Activated naive CD4-positive, alpha-beta T cell treated with anti-CD3 and anti-CD28 coated beads, Interleukin-2, amount 50 U/mL, for 72 hours (primary cell): Measurements from ENCODE around the gene ATR. TPM values are rescaled to one million over a fixed set of nuclear protein-coding genes. Genes with fewer than 3 reads are reported as not detected.
A peak's percentile ranks its signal among the peaks of the same experiment; 100 is the strongest.
"Not testable (repeated sequence)": the region's sequence is repeated elsewhere in the genome, so short reads cannot be mapped to it uniquely, and the experiment has no call there.

Experiments
- ATAC-seq, 2 donors: fragments of 150-1000 bp; cut with Tn5 transposase; 2 replicates each; pipeline ENCODE4 v1.10.0; 2021; ENCODE audit warnings: mild to moderate bottlenecking in 2 of 2, moderate library complexity in 2 of 2
- DNase-seq, 2 donors: peaks; one replicate each; pipeline ENCODE4 v3.0.0; 2021 to 2022; ENCODE audit warnings: low spot score in 2 of 2
- H3K27ac Mint-ChIP-seq, 2 donors: one replicate each; pipeline ENCODE4 v1.8.0; 2022; ENCODE audit warnings: mild to moderate bottlenecking in 2 of 2, mixed read lengths in 2 of 2
- H3K36me3 Mint-ChIP-seq, 2 donors: one replicate each; pipeline ENCODE4 v1.8.0; 2022; ENCODE audit warnings: mixed read lengths in 2 of 2
- H3K9me3 Mint-ChIP-seq, 2 donors: one replicate each; pipeline ENCODE4 v1.8.0; 2022; ENCODE audit warnings: mixed read lengths in 2 of 2
- total RNA-seq, 2 donors: library from RNA; stranded (reverse); gene quantifications; one replicate each; pipeline ENCODE4 v1.2.3, GENCODE V29; 2022

The ATR gene
- total RNA-seq, 2 donors from 2014 or later = 33.1 to 45.0 TPM

DNA sequence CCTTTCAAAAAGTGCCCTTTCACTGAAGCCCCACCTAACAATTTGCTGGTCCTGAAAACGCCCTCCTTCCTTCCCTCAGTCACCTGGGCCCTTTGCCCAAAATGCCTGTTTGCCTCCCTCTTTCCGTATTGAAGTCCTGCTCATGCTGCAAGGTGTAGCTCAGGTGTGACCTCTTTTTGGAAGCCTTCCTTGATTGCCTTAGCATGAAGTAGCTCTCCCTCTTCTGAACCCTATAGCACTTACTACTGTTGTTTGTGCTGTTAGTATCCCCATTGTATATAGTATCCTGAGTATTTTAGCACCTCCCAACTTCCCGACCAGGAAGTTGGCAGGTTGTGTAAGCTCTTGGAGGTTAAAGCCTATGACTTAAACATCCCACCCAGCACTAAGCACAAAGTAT is 19.4 kb upstream of the ATR start:
- H3K9me3 Mint-ChIP-seq = no peaks in the 10 kb centered on the region
- DNase-seq = no peak
- ATAC-seq = no peak
- H3K27ac Mint-ChIP-seq = no peak overlapping the region
- no peaks in the 10 kb centered on the region for H3K36me3 Mint-ChIP-seq

DNA sequence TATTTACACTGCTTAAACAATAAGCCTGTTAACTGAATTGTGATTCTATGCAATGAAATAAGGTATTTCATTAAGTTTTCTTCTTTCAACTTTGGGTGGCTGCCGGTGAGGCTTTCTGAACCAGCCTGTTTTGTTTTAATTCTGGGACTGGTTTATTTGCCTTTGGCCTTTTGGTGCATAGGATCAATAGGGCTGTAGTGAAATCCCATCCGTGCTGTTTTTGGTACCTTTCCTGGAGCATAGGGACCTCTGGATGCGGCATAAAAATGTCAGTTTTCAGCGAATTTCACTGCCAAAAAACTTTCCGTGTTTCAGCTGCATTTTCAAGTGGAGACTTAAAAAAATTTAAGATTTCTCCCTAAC is 18.2 kb upstream of the ATR start:
- H3K36me3 Mint-ChIP-seq = no peaks in the 10 kb centered on the region
- DNase-seq (no peak), ATAC-seq (no peak)
- H3K27ac Mint-ChIP-seq = peak overlapping the region; percentile 29 to 71
- H3K9me3 Mint-ChIP-seq = no peaks in the 10 kb centered on the region

DNA sequence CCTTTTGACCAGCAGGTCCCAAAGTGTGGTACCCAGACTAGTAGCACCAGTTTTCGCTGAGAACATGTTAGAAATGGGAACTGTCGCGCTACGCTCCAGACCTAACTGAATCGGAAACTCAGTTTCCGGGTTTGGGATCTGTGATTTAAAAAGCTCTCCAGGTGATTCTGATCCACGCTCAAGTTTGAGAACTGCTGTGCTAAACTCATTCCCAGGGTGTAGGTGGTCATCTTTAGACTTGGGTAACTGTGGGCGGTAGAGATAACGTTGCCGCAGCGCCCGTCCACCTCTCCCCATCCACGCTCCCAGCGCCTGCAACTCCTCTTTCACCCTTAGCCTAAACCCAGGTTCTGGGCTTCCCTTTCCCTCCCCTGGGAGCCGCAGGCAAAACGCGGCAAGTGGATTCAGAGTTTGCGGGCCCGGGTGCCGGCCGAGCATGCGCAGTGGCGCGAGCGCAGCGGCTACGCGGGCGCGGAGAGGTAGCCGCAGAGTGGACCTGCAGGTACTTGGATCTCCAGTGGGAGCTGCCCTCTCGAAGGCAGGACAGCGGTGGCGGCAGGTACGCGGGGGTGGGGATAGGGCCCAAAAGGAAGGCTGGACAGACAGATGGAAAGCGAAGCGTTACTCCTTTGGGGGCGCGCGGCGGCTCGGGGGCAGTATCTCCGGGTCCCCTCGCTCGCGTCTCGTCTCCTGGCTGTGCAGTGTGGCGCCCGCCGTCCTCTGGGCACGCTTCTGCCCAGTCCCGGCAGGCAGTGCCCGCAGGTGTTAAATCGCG is 17.6 kb upstream of the ATR start, which contains the start of gene PLS1:
Gene PLS1, plus strand, starts transcription at position 443 of the 775 bp plus-strand sequence. CDS start 67,845 bp downstream, outside the sequence.
- peak; percentile 85 to 91 for ATAC-seq
- peak; percentile 89 to 97 for DNase-seq
- no peaks in the 10 kb centered on the region for H3K36me3 Mint-ChIP-seq
- peak within 1 kb of the TSS; percentile 71 to 94 for H3K27ac Mint-ChIP-seq
- no peaks in the 10 kb centered on the region for H3K9me3 Mint-ChIP-seq

DNA sequence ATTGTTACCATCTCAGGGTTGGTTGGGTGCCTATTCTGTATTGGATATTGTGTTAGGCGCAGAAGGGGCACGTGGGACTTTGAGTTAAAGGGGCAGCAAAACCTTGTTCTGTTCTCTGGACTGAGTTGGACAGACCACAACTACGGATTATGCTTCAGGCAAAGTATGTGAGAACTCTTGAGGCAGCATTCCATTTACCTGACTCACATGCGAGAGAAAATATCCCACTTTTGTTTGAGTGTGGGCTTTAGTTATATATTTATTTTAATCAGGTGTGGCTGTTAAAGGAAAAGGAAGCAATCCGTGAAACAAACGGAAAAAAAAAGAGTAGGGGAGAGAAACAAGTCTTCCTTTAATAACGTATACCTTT is 17.0 kb upstream of the ATR start:
- no peak for DNase-seq
- no peaks in the 10 kb centered on the region for H3K36me3 Mint-ChIP-seq
- no peaks in the 10 kb centered on the region for H3K9me3 Mint-ChIP-seq
- ATAC-seq = no peak
- H3K27ac Mint-ChIP-seq = peak overlapping the region in 1 of 2 donors; percentile 71

DNA sequence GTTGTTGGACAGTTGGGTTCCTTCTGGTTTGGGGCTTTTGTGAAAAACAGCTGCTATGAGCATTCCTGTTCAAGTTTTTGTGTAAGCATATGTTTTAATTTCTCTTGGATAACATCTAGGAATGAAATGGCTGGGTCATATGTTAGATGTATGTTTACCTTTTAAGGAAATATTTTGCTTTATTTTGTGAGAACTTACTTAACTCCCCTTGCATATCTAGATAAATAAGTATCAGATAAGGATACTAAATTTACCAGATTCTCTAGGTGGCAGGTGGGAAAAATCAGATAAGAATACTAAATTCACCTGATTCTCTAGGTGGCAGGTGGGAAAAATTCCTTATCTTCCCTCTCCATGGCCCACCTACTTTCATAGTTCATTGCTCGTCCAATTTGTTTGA is 16.6 kb upstream of the ATR start:
- ATAC-seq (no peak), DNase-seq (no peak)
- peak overlapping the region in 1 of 2 donors; percentile 71 for H3K27ac Mint-ChIP-seq
- no peaks in the 10 kb centered on the region for H3K36me3 Mint-ChIP-seq
- no peaks in the 10 kb centered on the region for H3K9me3 Mint-ChIP-seq

DNA sequence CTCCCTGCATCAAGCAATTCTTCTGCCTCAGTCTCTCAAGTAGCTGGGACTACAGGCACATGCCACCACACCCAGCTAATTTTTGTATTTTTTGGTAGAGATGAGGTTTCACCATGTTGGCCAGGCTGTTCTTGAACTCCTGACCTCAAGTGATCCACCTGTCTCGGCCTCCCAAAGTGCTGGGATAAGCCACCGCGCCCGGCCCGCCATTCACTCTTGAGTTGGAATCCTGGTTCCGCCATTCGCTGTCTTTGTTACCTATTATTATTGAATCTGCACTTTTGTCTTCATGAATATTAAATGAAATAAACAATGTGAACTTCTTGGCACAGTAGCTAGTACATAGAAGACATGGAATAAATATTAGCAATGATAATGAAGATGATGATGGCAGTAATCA is 13.7 kb upstream of the ATR start:
- ATAC-seq, H3K36me3 Mint-ChIP-seq, DNase-seq, H3K9me3 Mint-ChIP-seq, H3K27ac Mint-ChIP-seq: not testable (repeated sequence)

DNA sequence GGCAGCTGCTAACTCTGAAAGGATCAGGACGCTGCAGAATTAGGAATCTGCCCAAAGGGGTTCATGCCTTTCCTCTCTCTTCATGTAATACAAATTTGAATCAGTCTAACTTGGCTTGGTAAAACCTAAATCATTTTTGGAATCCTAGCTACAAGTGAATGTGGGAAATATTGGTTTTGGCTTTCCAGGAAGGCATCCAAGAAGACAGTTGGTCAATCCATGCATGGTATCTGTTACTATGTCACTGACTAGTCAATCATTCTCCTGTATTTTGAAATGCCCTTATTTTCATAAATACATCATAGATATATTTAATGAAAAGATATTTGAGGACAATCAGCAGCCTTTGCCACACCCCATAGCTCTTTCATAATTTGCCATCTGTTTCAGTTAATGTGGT is 10.2 kb upstream of the ATR start:
- Mint-ChIP-seq H3K27ac (no peak overlapping the region), H3K9me3 (no peaks in the 10 kb centered on the region), H3K36me3 (no peaks in the 10 kb centered on the region)
- ATAC-seq (no peak), DNase-seq (no peak)

DNA sequence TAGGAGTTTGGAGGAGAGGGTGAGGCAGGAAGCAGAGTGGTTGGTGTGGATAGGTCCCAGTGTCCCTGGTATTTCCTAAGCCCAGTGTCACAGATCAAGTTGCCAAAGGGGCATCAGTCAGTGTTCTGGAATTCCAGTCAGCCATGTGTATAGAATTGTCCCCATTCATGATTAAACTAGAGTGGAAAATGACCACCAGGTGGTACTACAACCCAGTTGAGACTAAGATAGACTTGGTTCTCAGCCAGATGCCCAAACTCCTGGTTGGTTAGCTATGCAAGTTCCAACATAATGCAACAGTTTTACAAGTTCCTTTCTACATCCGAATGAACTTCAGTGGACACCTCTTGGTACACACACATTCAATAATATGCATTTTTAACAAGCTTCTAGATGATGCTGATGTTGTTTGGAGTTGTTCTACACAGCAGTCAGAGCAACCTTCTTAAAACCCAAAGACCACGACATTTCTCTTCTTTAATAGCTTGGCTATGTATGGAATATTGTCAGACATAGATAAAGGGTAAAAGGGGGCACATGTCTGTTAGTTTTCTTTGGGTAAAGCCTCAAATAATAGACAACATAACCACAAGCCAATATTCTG is 8.4 kb upstream of the ATR start:
- peak; percentile 69 to 78 for ATAC-seq
- peak in 1 of 2 donors; percentile 28 for DNase-seq
- H3K9me3 Mint-ChIP-seq = no peaks in the 10 kb centered on the region
- no peaks in the 10 kb centered on the region for H3K36me3 Mint-ChIP-seq
- no peak overlapping the region for H3K27ac Mint-ChIP-seq

DNA sequence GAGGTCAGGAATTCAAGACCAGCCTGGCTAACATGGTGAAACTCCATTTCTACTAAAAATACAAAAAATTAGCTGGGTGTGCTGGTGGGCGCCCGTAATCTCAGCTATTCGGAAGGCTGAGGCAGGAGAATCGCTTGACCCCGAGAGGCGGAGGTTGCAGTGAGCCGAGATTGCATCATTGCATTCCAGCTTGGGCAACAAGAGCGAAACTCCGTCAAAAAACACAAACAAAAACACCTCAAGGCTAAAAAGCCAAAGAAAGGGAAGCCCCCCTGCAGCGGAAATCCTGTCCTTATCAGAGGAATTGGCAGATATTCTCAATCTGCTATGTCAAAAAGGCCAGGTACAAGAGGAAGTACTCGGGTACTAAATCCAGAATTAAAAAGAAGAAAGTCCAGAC is 2.5 kb upstream of the ATR start:
- ATAC-seq, DNase-seq, H3K27ac Mint-ChIP-seq, H3K36me3 Mint-ChIP-seq, H3K9me3 Mint-ChIP-seq: not testable (repeated sequence)

DNA sequence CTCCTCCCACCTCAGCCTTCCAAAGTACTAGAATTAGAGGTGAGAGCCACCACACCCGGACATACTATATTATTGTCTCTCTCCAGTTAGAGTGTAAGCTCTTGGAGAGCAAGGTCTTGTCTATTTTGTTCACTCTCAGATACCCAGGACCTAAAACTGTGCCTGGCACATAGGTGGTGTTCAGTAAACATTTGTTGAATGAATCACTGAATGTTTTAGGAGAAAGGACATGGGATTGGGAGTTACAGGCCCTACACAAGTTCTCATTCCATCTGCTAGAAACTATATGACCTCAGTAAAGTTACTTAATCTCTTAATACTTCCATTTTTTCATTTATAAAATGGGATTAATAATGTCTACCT is 1.5 kb upstream of the ATR start:
- ATAC-seq (no peak), DNase-seq (no peak)
- peak overlapping the region; percentile 56 to 91 for H3K27ac Mint-ChIP-seq
- no peaks in the 10 kb centered on the region for H3K9me3 Mint-ChIP-seq
- peaks cover 7 to 17% of the 10 kb centered on the region in 2 donors for H3K36me3 Mint-ChIP-seq

DNA sequence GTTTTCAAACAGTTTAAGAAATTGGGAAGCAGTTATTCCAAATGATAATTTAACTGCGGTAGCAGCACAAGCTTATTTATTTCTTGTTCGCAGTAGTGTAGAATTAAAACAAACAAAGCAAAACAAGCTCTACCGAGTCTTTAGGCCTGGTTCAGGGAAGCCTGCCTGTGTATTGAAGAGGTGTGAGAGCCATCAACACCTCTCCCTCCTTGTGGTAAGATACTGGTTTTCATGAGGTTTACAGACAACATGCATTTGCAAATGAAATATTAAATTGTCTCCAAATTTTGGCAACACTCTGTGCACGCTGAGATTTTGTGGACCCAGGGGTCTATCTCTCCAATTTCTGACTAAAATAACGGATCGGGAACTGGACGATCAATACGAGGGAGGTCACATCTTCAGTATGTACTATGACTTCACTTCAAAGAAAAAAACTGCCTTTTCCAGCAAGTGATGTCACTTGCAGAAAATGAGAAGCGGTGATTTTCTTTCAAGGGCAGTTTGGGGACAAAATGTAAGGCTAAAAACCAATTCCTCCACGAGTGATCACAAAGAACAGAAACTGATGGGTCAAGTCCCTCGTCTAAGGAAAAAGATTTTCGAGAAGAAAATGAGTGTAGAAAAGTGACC is 721 bp downstream of the ATR start:
- Mint-ChIP-seq H3K36me3 (peaks cover 7 to 23% of the 10 kb centered on the region in 2 donors), H3K27ac (peak overlapping the region; percentile 91 to 100), H3K9me3 (no peaks in the 10 kb centered on the region)
- DNase-seq (no peak), ATAC-seq (no peak)

DNA sequence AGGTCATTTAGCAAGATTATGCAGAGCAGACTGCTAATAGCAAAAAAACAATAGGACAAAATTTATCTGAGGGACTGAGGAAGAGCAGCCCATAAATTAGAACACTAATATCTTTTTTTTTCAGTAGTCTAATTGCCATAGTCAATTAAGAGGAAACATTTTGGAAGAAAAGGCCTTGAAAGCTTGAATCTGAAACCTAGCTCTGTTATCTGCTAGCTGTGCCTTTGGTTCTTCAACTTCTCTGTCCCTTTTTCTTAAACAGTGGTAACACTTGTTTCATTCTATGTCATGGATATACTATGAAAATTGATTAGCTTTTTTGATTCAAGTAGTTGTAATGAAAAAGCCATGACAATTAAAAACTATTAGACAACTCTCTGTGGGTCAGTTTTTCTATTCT is 1.7 kb downstream of the ATR start:
- H3K9me3 Mint-ChIP-seq = no peaks in the 10 kb centered on the region
- peak overlapping the region; percentile 91 to 95 for H3K27ac Mint-ChIP-seq
- DNase-seq (no peak), ATAC-seq (no peak)
- H3K36me3 Mint-ChIP-seq = peaks cover 7 to 23% of the 10 kb centered on the region in 2 donors

DNA sequence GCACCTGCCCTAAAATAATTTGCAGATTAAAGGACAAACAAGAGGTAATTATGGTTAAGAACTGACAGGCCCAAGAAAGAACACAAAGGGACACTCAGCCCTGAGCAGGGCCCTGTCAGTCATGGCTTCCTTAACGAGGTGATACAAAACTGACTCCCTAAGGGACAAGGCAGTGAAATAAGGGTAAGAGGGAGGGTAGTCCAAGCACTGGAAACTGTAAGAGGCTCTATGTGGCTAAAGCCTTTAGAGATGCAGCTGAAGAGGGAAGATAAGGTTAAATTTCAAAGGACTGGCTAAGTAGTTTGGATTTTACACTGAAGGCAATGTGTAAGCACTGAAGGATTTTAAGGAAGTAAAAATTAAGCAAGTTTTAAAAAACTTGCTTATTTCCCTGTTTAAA is 3.9 kb downstream of the ATR start:
- H3K27ac Mint-ChIP-seq = peak overlapping the region in 1 of 2 donors; percentile 45
- no peaks in the 10 kb centered on the region for H3K9me3 Mint-ChIP-seq
- H3K36me3 Mint-ChIP-seq = peaks cover 7 to 31% of the 10 kb centered on the region in 2 donors
- no peak for DNase-seq
- ATAC-seq = no peak

DNA sequence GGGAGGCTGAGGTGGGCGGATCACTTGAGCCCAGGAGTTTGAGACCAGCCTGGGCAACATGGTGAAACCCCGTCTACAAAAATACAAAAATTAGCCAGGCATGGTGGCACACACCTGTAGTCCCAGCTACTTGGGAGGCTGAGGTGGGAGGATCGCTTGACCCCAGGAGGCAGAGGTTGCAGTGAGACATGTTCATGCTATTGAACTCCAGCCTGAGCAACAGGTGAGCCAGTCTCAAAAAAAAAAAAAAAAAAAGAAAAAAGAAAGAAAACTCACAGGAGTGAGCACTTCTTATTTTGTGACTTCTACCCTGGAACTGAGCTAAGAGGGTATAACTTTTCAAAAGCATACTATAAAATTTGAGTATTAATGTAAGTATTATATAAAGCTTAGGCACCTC is 4.3 kb downstream of the ATR start:
- not testable (repeated sequence) for ATAC-seq, H3K27ac Mint-ChIP-seq, H3K9me3 Mint-ChIP-seq, DNase-seq
- H3K36me3 Mint-ChIP-seq = peaks cover 7 to 31% of the 10 kb centered on the region in 2 donors

DNA sequence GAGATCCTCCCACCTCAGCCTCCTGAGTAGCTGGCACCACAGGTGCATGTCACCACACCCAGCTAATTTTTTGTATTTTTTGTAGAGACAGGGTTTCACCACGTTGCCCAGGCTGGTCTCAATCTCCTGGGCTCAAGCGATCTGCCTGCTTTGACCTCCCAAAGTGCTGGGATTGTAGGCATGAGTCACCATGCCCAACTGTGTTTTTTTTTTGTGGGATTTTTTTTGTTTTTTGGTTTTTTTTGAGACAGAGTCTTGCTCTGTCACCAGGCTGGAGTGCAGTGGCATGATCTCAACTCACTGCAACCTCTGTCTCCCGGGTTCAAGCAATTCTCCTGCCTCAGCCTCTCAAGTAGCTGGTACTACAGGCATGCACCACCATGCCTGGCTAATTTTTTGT is 9.1 kb downstream of the ATR start:
- H3K9me3 Mint-ChIP-seq, DNase-seq, H3K27ac Mint-ChIP-seq, ATAC-seq: not testable (repeated sequence)
- peaks cover 0 to 19% of the 10 kb centered on the region in 2 donors for H3K36me3 Mint-ChIP-seq

DNA sequence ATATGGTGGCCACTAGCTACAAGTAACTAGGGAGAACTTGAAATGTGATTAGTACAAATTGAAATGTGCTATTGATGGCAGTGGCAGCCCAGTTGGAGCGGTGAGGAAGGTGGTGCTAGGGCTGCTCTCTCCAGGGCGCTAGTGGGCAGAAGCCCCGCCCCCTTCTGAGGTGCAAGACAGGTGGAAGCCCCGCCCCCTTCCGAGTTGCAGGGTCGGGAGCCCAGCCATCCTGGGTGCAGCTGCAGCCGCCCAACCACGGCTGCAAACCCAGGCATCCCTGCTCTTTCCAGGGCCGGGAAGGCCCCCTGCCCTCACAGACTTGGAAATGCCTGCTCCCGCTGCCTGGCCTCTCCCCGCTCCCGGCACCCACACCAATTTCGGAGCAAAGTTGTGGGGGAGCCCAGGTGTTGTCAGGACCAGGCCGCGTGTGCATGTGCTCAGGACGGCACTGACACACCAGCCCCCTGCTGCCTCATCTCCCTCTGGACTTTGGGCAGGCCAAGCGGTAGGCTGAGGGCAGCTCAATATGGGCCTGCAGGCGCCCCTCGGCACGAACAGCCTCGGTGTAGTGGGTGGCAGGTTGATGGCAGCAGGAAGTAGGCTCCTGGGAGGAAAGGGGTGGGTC is 10.0 kb downstream of the ATR start:
- peaks cover 0 to 17% of the 10 kb centered on the region in 2 donors for H3K36me3 Mint-ChIP-seq
- DNase-seq = no peak
- H3K27ac Mint-ChIP-seq = no peak overlapping the region
- ATAC-seq = no peak
- H3K9me3 Mint-ChIP-seq = no peaks in the 10 kb centered on the region

DNA sequence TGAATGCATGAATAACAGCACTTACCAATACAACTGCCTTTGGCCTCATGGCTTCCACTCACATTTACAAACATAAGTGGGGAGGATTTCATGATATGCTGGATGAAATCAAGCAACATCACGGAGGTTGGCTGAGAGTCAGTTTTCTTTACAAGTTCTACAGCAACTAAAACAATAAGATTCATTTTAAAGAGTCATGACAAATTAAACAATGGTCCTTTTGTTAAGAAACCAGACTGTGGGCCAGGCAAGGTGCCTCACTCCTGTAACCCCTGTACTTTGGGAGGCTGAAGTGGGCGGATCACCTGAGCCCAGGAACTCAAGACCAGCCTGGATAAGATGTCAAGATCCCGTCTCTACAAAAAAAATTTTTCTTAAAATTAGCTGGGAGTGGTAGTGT is 12.4 kb downstream of the ATR start:
- ATAC-seq (no peak), DNase-seq (no peak)
- H3K36me3 Mint-ChIP-seq = peaks cover 0 to 27% of the 10 kb centered on the region in 2 donors
- no peaks in the 10 kb centered on the region for H3K9me3 Mint-ChIP-seq
- peak overlapping the region in 1 of 2 donors; percentile 55 for H3K27ac Mint-ChIP-seq
